ENCODE results near the gene SPRY1.

DNA sequence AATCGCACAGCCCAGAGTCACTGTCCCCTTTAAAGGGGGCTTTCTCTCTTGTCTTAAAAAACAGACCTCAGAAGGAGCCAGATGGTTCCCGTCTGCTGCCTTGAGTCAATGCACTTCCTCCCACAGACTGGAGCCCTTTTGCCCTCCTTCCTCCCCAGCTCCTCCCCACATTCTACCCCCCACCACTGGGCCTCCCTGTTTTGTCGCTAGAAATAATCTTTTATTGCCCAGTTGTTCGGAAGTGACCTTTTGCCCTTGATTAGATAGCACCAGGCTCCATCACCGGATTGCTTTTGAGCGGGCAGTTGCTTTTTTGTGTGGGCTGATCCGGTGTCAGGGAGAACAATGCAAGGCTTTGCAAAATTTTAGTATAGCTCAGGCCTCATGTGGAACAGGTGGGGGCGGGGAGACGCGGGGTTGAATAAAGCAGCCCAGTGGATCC is 47.7 kb downstream of the SPRY1 start:
- TF ChIP-seq EZH2phosphoT487 (IDR thresholded peaks at IDR 0.05; ENCODE audit: insufficient read depth, low read depth) = no peak
- TF ChIP-seq EZH2 (IDR thresholded peaks at IDR 0.05; ENCODE audit: insufficient read depth, poor library complexity, severe bottlenecking) = no peak

Measured in GM23248 (cell line).